Endothelial cell of hepatic sinusoid (primary cell): Measurements from ENCODE around the gene HMG20A.
"Not testable (repeated sequence)": the region's sequence is repeated elsewhere in the genome, so short reads cannot be mapped to it uniquely, and the experiment has no call there.

Experiments
- in situ Hi-C: cut with HindIII; loops from 2 replicates; pipeline ENCODE4 v1.10.0; 2017; ENCODE audit warnings: low sequenced_read_pairs

The HMG20A gene

DNA sequence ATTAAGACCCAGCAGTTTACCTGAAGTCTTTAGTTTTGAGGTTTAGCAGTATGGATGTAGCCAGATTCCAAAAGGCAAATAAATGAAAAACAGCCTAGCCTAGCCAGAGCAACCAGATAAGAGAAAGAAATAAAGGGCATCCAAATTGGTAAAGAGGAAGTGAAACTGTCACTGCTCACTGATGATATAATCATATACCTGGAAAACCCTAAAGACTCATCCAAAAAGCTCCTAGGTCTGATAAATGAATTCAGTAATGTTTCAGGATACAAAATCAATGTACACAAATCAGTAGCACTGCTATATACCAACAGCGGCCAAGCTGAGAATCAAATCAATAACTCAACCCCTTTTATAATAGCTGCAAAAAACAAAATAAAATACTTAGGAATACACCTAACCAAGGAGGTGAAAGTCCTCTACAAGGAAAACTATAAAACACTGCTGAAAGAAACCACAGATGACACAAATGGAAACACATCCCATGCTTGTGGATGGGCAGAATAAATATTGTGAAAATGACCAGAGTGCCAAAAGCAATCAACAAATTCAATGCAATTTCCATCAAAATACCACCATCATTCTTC, 14.4 kb upstream of the HMG20A start:
- in situ Hi-C loops, result not testable (repeated sequence)

DNA sequence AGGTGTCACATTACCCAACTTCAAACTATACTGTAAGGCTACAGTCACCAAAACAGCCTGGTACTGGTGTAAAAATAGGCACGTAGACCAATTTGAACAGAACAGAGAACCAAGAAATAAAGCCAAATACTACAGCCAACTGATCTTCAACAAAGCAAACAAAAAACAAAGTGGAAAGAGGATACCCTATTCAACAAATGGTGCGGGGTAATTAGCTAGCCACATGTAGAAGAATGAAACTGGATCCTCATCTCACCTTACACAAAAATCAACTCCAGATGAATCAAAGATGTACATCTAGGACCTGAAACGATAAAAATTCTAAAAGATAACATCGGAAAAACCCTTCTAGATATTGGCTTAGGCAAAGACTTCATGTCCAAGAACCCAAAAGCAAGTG, 13.8 kb upstream of the HMG20A start:
- in situ Hi-C loops, result no loop called here

DNA sequence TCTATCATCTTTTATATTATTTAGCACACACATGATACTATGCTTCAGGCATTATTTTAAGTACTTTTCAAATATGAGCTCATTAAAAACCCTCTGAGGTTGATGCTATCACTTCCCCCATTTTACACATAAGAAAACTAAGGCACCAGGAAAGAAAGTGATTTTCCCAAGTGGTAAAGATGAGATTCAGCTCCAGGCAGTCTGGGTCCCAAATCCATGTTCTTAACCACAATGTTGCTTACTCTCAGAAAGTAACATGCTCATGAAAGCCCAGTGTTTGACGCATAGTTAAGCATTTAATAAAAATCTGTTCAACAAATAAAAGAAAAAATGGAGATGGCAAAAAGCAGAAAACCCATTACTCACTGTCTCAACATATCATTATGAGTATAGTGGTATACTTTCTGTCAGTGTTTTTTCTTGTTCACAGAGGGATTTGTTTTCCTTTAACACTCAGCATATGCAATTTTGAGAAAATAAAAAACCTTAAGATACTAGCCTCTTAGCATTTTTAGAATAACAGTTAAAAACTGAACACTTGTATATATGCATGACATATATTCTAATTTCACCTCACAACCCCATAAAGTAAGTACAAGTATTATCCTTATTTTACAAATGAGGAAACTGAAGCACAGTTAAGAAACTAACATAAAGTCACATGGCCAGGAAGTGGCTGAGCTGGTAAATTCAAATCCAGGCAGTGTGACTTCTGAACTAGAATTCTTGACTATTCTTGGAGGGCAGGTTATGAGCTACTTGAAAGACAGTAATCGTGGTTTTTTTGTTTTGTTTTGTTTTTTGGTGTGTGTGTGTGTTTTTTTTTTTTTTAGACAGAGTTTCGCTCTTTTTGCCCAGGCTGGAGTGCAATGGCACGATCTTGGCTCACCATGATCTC, 11.2 kb upstream of the HMG20A start:
- in situ Hi-C loops, result loop anchor here (5.0 kb wide), 1 partner anchor 42 kb away; no protein-coding TSS in a partner anchor

DNA sequence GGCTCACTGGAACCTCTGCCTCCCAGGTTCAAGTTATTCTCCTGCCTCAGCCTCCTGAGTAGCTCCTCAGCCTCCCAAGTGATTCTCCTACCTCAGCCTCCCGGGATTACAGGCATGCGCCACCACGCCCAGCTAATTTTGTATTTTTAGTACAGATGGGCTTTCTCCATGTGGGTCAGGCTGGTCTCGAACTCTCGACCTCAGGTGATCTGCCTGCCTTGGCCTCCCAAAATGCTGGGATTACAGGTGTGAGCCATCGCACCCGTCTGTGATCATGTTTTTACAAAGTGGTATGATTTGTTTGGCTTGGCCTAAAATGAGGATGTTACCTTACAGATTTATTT, 10.6 kb upstream of the HMG20A start:
- in situ Hi-C loops, result loop anchor here (5.0 kb wide), 1 partner anchor 43 kb away; no protein-coding TSS in a partner anchor

DNA sequence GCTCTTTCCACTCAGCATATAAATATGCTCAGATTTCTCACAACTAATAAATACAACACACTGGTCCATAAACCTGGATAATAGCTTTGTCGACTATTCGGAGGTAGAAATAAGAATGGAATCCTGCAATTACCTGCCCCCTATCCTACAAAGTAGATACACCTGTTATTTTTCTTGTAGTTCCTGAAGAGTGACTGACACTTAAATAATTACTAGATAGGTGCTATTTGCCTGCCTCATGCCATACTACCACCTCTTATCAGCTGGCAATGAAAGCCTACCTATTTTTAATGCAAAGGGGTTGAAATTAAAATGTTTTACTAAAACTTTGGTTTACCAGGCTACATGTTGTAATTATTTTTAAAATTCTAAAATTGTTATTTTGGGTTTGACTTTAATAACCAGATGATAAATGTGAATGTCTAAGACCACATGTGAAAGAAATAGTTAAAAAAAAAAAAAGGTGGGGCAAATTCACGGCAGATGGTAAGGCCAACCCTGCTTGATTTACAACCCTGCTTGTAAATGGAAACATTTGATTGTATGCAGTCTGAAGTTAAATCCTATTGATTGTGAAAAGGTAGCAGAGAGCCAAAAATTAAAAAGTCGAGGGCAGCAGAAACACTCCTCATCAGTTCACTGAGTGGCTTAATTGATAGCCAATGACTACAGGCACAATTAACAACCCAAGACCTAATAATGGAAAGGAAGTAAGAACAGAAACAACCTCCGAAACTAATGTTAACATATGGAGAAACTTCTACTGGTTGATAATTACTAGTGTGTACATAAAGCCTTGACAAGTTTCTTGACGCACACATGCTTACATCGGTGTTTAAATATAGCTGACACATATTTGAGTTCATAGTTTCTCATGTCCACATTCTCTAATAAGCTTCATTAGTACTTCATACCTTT, 9.7 kb upstream of the HMG20A start:
- in situ Hi-C loops, result loop anchor here (5.0 kb wide), 1 partner anchor 44 kb away; no protein-coding TSS in a partner anchor

DNA sequence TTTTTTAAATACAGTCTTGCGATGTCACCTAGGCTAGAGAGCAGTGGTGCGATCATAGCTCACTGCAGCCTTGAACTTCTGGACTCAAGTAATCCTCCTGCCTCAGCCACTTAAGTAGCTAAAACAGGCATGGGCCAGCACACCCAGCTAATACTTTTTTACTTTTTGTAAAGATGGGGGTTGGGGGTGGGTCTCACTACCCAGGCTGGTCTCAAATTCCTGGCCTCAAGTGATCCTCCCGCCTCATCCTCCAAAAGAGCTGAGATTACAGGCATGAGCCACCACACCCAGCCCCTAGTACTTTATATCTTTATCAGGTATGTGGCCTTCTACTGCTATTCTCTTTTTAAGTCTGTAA, 9.1 kb upstream of the HMG20A start:
- in situ Hi-C loops, result loop anchor here (5.0 kb wide), 1 partner anchor 44 kb away; no protein-coding TSS in a partner anchor

DNA sequence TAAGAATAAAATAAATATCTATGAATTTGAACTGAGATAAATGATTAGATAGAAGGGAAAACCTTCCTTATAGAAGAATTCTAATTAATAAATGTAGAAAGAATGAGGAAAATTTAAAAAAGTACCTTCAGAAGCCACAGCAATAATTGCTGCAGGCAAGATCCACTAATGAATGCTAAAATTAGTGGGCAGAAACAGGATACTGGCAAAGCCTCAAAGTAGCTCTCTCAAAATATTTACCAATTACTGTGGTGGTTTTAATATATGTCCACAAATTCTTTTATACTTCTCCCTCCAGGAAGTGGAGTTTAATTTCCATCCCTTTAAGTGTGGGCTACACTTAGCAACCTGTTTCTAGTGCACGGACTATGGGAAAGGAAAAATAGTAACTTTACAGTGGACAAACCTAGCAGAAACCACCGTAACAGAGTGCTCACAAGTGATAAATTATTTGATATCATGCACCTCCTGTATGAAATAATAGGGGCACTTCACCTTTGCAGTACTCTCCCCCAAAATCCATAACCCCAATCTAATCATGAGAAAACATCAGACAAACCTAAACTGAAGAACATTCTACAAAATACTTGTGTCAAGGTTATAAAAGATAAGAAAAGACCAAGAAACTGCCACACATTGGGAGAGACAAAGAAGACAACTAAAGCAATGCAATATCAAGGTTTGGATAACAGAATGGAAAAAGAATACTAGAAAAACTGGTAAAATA, 7.6 kb upstream of the HMG20A start:
- in situ Hi-C loops, result loop anchor here (5.0 kb wide), 1 partner anchor 46 kb away; no protein-coding TSS in a partner anchor

DNA sequence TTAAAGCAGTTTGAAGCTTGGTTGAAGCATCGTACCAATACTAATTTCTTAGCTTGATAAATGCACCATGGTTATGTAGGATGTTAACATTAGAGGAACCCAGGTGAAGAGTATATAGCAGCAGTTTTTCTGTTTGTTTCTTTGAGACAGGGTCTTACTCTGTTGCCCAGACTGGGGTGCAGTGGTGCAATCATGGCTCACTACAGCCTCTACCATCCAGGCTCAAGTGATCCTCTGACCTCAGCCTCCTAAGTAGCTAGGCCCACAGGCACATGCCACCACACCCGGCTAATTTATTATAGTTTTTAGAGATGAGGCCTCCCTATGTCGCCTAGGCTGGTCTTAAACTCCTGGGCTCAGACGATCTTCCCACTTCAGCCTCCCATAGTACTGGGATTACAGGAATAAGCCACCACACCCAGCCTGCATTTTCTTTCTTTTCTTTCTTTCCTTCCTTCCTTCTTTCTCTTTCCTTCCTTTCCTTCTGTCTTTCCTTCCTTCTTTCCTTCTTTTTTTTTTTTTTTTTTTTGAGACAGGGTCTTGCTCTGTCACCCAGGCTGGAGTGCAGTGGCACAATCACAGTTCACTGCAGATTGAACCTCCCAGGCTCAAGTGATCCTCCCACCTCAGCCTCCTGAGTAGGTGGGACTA, 6.9 kb upstream of the HMG20A start:
- in situ Hi-C loops, result loop anchor here (5.0 kb wide), 1 partner anchor 47 kb away; no protein-coding TSS in a partner anchor

DNA sequence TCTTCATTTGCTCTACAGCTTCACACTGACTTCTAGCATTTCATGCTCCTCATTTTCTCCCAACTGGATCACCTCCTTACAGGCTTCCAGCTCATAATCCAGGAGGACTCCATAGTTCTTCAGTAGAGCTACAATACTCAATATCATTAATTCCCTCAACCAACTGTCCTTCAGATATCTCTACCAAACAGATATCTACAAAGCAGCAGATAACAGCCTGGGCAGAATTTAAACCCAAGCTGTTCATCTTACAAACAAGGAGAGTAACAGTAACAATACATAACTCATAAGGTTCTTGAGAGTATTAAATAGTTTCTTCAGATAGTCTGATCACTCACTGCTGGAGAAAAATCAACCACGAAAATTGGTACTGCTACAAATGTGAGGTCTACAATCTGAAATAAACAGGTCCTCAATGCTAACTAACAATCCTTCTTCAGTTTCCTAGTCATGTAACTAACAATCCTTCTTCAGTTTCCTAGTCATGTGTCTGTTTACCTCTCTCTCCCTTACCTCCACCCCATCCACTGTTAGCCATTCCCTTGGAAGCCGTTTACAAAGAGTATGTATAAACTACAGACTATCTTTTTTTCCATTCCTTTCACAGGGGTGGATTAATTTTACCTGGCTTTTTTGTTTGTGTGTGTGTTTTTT, 5.8 kb upstream of the HMG20A start:
- in situ Hi-C loops, result loop anchor here (5.0 kb wide), 1 partner anchor 48 kb away; no protein-coding TSS in a partner anchor

DNA sequence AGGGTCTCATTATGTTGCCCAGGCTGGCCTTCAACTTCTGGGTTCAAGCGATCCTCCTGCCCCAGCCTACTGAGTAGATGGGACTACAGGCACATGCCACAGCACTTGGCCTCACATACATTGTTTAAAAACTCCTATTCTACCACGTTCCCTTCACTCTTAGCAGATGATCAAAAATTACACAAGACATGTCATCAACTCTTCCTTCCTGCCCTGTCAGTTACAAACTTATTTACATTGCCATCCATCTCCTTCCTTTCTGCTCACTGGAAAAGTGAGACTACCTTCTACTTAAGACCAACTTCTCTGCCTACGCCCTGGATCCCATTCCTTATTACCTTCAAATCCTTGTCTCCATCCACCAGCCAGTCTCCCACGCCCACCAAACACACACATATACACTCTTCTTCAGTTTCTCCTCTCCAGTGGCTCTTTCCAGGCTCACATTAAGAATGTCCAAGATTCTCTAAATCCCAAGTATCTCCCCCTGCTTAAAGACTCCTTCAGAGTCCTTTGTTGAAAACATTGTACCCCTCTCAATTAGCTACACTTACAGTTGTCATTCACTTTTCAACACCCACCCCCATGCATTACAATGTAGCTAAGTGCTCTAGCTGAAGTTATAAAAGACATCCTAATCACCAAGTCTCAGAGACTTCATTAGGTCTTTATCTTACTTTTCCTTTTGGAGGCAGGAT, 5.1 kb upstream of the HMG20A start:
- in situ Hi-C loops, result no loop called here

DNA sequence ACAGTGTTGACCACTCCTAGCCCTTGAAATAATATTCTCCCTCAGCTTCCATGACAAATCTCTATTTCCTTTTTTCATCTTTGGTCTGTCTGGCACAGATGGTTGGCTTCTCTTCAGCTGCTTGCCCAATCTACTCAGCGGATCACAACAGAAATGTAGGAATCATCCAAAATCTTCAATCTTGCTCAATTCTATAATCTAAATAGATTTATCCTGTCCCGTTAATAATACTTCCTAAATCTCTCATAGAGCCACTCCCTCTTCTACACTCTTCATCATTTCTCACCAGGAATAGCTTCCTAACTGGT, 4.6 kb upstream of the HMG20A start:
- in situ Hi-C loops, result no loop called here

DNA sequence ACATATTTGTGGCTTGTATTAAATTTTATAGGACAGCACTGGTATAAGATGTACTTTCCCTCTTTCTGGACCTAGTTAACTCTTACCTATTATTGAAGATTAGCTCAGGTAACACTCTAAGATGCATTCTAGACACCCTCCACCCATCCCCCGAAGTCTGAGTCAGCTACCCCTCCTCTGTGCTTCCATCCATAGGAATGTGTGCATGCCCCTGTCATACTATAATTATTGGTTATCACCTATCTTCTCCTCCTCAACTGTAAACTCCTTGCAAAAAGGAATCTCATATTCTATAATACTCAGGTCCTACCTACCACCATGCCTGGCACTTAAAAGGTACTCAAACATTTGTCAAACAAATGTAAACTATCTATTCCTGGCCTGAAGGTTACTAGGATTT, 3.7 kb upstream of the HMG20A start:
- in situ Hi-C loops, result no loop called here

DNA sequence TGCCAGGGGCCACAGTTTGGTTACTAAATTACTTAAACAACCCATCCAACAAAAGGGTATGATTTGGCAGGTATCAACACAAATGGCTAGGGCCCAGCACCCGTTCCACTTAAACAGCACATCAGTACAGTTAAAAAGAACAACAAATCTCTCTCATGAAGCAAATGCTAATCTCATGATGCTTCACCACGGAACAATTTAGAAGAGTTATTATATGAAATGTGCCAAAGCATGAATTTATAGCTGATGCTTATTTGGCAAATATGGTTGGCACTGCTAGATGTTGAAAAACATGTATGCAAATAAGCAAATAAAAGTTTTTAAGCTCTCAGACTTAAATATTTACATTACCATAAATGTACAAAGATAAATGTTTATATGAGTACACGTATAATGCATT, 3.1 kb upstream of the HMG20A start:
- in situ Hi-C loops, result no loop called here

DNA sequence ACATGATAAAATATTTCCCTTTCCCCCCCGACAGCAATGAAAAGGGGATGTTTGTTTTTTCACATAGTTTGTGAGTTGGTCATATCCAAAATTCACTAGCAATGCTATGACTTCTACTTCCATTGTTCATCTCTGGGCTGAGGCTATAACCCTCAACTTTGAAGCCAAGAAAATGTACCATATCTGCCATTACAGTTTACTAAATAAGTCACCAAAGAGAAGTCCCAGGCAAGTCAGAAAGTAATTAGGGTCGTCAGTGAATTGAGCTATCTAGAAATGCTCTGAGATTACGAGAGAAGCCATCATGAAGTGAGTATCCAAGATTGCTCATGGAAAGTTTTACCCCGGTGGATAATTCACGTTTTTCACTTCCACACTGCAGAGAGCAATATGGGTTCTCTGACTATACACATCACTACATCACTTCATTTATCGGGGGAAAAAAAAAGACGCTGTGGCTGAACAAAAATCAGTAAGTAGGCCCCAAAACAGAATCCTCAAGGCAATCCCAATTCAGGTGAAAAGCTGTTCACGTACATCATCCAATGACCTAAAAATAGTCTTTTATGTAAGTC, 2.2 kb upstream of the HMG20A start:
- in situ Hi-C loops, result no loop called here

DNA sequence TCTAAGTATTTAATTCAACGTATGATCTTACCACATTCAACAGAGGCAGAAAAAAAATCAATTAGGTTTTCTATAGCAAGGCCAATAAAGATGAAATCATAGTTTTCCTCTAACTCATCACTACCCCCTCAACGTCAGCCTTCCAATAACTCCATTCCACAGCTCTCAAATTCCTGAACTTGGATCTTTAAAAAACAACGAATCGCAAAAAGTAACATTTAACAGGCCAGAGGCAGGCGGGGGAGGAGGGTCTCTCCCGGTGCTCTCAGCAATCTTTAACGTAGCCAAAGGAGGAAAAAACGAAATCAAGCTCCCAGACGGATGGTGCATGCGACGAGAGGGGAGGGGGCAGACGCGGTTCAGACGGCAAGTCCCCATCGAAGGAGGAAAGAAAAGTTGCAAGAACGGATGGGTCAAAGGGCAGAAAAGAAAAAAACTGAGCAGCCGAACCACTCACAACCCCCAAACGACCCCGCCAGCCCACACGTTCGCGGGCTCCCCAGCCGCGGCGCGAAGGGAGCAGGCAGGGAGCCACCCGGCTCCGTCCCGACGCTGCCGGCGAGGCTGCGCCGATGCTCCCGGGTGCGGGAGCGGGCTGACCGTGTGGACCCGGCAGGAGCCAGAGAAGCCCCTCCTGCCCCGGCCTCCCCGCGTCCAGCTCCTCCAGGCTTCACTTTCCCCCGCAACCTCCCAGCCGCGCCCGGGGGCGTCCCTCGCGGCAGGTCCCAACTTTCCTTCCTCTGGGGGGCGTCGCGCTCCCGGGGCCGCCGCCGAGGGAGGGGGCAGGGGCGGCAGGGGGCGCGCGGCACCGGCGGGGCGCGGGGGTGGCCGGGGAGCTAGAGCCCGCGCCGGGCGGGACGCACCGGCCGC, 1.5 kb upstream of the HMG20A start:
- in situ Hi-C loops, result no loop called here

DNA sequence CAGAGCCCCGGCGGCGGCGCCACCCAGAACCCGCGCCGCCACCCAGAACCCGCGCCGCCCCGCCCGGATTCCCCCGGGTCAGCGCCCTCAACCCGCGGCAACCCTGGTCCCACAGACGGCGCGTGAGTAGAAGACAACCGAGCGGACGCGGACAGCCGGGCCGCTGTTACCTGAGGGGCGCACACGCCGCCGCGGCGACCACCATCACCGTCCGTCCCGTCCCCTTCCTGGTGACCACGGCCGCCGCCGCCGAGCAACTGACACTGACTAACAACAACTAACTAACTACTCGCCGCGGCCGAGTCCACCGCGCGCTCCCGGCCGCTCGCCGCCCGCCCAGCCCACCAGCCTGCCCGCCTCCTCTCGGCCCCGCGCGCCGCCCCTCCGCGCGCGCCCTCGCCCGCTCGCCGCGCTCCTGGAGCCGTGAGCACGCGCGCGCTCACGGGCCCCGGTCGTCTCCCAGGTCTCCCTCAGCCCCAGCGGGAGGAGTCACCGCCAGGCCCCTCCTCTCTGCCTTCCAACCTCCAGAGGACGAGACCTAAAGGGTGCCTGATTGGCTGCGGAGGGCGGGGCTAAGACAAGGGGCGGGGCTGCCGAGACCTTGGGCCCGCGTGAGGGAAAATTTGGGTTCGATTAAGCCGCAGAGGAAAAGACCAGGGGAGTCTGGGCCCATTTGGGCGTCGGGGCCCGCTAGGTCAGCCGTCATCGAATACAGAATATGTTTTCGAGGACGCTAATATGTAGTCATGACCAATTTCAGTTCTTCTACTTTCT, 665 bp upstream of the HMG20A start, which contains the start of gene PEAK1:
PEAK1 (minus strand) TSS at position 269 of the 774 bp plus-strand sequence. CDS start 238,178 bp downstream, outside the sequence.
- in situ Hi-C loops, result loop anchor here (5.0 kb wide), 3 partner anchors 67 to 117 kb away; no protein-coding TSS in a partner anchor

DNA sequence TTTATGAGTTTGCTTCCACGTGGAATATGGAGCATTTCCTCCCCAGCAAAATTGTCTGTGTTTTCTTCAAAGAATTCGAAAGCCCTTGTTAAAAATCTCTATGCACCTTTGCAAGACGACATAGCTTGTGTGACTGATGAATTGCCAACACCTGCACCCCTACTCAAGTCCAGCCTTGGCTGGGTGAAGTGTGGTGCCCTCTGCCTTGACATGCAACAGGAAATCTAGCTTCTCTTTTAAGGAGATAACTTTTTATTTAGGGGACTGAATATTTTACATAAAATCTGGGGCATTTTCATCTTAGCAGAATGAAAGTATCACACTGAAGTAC, 647 bp downstream of the HMG20A start:
- in situ Hi-C loops, result loop anchor here (5.0 kb wide), 3 partner anchors 66 to 116 kb away; no protein-coding TSS in a partner anchor
